Muscle of leg (tissue), 11 donors: ENCODE measurements around the gene RBBP8NL. TPM values are rescaled to one million over a fixed set of nuclear protein-coding genes. Genes with fewer than 3 reads are reported as not detected.
"Not testable (repeated sequence)": the region's sequence is repeated elsewhere in the genome, so short reads cannot be mapped to it uniquely, and the experiment has no call there.

Source experiments
- DNase-seq: peaks from one replicate; pipeline ENCODE4 v3.0.0; 2013
- H3K27ac ChIP-seq: one replicate; pipeline ENCODE4 v1.5.1; 2013; ENCODE audit warnings: mild to moderate bottlenecking, low read length, control low read depth
- H3K27me3 ChIP-seq: one replicate; pipeline ENCODE4 v1.6.1; 2013; ENCODE audit warnings: low read length; ENCODE audit not compliant: control insufficient read depth, insufficient read depth
- H3K36me3 ChIP-seq: one replicate; pipeline ENCODE4 v1.6.1; 2013; ENCODE audit warnings: low read length; ENCODE audit not compliant: control insufficient read depth, insufficient read depth
- H3K4me1 ChIP-seq: one replicate; pipeline ENCODE4 v1.6.1; 2013; ENCODE audit warnings: low read length; ENCODE audit not compliant: control insufficient read depth, insufficient read depth
- H3K4me3 ChIP-seq: one replicate; pipeline ENCODE4 v1.5.1; 2013; ENCODE audit warnings: low read length, control low read depth
- H3K9me3 ChIP-seq: replicated peaks from 2 replicates; pipeline ENCODE4 v1.6.1; 2013; ENCODE audit warnings: low read depth, low read length; ENCODE audit not compliant: control insufficient read depth
- WGBS: methylation state at CpG from one replicate; pipeline ENCODE4 v1.1.5; 2013; ENCODE audit warnings: missing lambda C conversion rate; ENCODE audit not compliant: insufficient coverage; 5-methylcytosine and 5-hydroxymethylcytosine counted together
- polyA plus RNA-seq, 8 donors: library from polyadenylated mRNA; unstranded; fragments of 120-200 nt; gene quantifications; one replicate each; pipeline versions ENCODE4 v1.2.1 to v1.2.3, GENCODE V29; 2013; ENCODE audit warnings: inconsistent platforms in 1 of 8, low replicate concordance in 1 of 8; ENCODE audit not compliant: insufficient read length in 8 of 8, insufficient read depth in 1 of 8
- total RNA-seq: library from RNA; stranded (reverse); fragments of 120-200 nt; gene quantifications from one replicate; pipeline ENCODE4 v1.2.4, GENCODE V29; 2013

Gene RBBP8NL
- total and polyA plus RNA-seq, 9 donors, result 0.04 to 0.68 (median 0.11) TPM; not detected in 4

- no peaks in the 10 kb centered on the region for H3K36me3 ChIP-seq
- peak overlapping the region; percentile 13 for H3K27ac ChIP-seq
- no peaks in the 10 kb centered on the region for H3K9me3 ChIP-seq
- no peak overlapping the region for H3K4me3 ChIP-seq
- 47% methylated on average over 7 of the region's 18 CpGs for WGBS
- no peaks in the 10 kb centered on the region for H3K27me3 ChIP-seq
- peak; percentile 79 for DNase-seq
- H3K4me1 ChIP-seq, result peaks cover 31% of the 10 kb centered on the region
Observed at GRCh38 chr20:62382306-62383198, 44.8 kb downstream of the RBBP8NL start.

GRCh38 chr20:62381842-62382241 is 45.5 kb downstream of the RBBP8NL start:
- 82% methylated on average over 6 of the region's 6 CpGs for WGBS
- Histone ChIP-seq H3K4me3 (no peak overlapping the region), H3K4me1 (peaks cover 36% of the 10 kb centered on the region)

DNA sequence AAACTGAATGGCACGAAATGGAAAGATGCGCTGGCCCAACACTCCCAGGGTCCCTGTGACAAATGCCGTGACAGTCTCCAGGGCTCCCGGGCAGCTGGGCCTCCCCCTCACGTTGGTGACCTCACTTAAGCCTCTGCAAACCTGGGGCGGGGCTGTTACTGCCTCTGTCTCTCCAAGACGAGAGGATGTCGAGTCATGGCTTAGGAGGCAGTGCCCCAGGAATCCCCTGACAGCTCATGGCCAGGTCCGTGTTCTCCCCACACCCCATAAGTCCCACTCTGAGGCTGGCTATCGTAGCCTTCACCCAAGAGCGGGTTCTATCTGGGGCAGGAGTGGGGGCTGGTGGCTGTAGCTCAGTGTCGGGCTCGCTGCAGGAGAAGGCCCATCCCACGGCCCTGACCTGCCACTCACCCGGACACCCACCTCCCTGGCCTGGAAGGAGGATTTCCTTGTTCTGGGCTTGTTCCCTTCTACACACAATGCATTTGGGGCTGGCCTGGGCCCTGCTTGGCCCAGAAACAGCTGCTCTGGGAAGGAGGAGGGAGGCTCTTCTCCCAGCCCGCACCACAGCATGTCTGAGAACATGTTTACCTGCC is 46.0 kb downstream of the RBBP8NL start:
- Histone ChIP-seq H3K27ac (peak overlapping the region; percentile 20), H3K4me1 (peaks cover 41% of the 10 kb centered on the region), H3K4me3 (no peak overlapping the region), H3K27me3 (no peaks in the 10 kb centered on the region), H3K9me3 (no peaks in the 10 kb centered on the region), H3K36me3 (no peaks in the 10 kb centered on the region)
- WGBS, result 62% methylated on average over 9 of the region's 16 CpGs
- no peak for DNase-seq

More at GRCh38 chr20:62381842-62382241, 45.5 kb downstream of the RBBP8NL start:
- Histone ChIP-seq H3K36me3 (no peaks in the 10 kb centered on the region), H3K27me3 (no peaks in the 10 kb centered on the region), H3K9me3 (no peaks in the 10 kb centered on the region), H3K27ac (no peak overlapping the region)
- no peak for DNase-seq

- Histone ChIP-seq H3K4me3 (no peak overlapping the region), H3K9me3 (no peaks in the 10 kb centered on the region), H3K27me3 (no peaks in the 10 kb centered on the region), H3K27ac (peak overlapping the region; percentile 64), H3K4me1 (peaks cover 59% of the 10 kb centered on the region), H3K36me3 (no peaks in the 10 kb centered on the region)
- 58% methylated on average over 22 of the region's 22 CpGs for WGBS
- DNase-seq, result no peak
Observed at GRCh38 chr20:62378215-62378614, 49.1 kb downstream of the RBBP8NL start.

DNA sequence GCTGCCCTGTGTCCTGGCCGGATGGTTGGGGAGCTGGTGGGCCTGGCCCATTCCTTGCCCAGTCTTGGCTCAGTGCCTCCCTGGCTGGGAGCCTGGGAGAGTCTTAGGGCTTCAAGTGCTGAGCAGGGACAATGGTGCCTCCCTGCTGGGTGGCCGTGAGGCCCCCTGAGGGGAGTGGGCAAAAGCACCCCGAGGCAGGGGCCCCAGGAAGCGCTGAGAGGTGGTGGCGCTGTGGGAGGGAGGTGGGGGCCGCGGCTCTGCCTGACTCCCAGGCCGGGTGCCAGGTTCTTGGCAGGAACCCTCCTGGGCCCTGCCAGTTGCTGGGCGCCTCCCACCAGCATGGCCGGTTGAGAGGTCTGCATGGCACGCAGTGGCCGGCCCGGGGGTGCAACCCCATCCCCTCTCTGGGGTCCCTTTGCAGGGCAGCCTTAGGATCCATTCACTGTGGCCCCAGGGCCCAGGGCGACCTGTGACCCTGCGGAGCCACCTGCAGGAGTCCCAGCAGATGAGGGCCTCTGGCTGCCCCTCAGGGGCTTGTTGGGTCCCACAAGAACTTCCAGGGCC is 49.6 kb downstream of the RBBP8NL start:
- Histone ChIP-seq H3K4me1 (peaks cover 59% of the 10 kb centered on the region), H3K4me3 (no peak overlapping the region), H3K27me3 (no peaks in the 10 kb centered on the region), H3K36me3 (no peaks in the 10 kb centered on the region), H3K9me3 (no peaks in the 10 kb centered on the region), H3K27ac (peak overlapping the region; percentile 64)
- no peak for DNase-seq
- WGBS, result 66% methylated on average over 15 of the region's 15 CpGs

- Histone ChIP-seq H3K27me3 (no peaks in the 10 kb centered on the region), H3K27ac (peak overlapping the region; percentile 64), H3K36me3 (no peaks in the 10 kb centered on the region), H3K4me3 (no peak overlapping the region), H3K9me3 (no peaks in the 10 kb centered on the region), H3K4me1 (peaks cover 55% of the 10 kb centered on the region)
- no peak for DNase-seq
- WGBS, result 77% methylated on average over 12 of the region's 17 CpGs
Observed at GRCh38 chr20:62377064-62377461, 50.3 kb downstream of the RBBP8NL start.

DNA sequence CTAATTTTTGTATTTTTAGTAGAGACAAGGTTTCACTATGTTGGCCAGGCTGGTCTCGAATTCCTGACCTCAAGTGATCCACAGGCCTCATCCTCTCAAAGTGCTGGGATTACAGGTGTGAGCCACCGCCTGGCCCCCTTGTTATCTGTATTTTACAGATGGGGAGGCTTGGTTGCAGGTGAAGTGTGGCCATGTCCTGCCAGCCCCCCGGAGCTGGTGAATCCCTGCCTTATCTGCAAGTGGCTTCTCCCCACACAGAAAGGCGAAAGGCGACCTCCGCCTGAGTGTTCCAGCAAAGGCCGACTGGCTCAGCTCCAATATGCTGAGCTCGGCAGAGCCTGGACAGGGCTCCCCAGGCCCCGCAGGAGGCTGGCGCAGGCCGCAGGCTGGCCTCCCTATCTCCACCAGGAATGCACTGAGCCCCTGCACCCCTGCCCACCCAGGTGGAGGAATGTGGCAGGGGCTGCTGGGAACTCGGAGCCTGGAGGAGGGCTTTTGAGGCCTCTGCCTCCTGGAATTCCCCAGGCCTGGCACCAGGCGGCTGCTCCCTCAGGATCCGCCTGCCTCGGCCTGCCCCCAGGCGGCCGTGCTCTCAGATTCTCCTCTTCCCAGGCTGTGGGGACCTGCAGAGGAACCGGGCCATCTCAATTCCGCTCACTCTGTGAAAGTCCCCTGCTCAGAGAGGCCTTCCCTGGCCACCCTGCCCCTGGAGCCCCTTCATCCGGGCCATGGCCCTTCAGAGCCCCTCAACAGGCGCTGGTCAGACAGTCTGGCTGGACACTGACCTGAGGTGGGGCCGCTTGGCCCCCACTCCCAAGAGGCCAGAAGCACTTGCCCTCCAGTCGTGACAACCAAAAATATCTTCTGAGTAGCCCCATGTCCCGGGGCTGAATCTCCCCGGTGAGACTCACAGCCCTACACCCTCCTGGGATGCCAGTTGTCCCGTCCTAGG is 51.0 kb downstream of the RBBP8NL start:
- Histone ChIP-seq H3K36me3 (no peaks in the 10 kb centered on the region), H3K27me3 (no peaks in the 10 kb centered on the region), H3K27ac (peak overlapping the region; percentile 64), H3K4me3 (no peak overlapping the region), H3K4me1 (peaks cover 58% of the 10 kb centered on the region), H3K9me3 (no peaks in the 10 kb centered on the region)
- DNase-seq, result peak; percentile 67
- WGBS, result 40% methylated on average over 18 of the region's 26 CpGs

- Histone ChIP-seq H3K36me3 (no peaks in the 10 kb centered on the region), H3K27ac (no peak overlapping the region), H3K27me3 (peaks cover under 1% of the 10 kb centered on the region), H3K9me3 (no peaks in the 10 kb centered on the region), H3K4me1 (peaks cover 70% of the 10 kb centered on the region), H3K4me3 (no peak overlapping the region)
- WGBS, result 44% methylated on average over 14 of the region's 24 CpGs
- DNase-seq, result no peak
Observed at GRCh38 chr20:62374331-62375152, 52.8 kb downstream of the RBBP8NL start.

- not testable (repeated sequence) for H3K27ac ChIP-seq, DNase-seq, H3K9me3 ChIP-seq, H3K36me3 ChIP-seq, H3K4me3 ChIP-seq, H3K27me3 ChIP-seq
- H3K4me1 ChIP-seq, result peaks cover 78% of the 10 kb centered on the region
- WGBS, result 89% methylated on average over 21 of the region's 40 CpGs
Observed at GRCh38 chr20:62373631-62374179, 53.6 kb downstream of the RBBP8NL start.
